Hepatocyte (in vitro differentiated cells): ENCODE data around the gene USP27X. TPM values are rescaled to one million over a fixed set of nuclear protein-coding genes. Genes with fewer than 3 reads are reported as not detected.

Experiments
- DNase-seq: peaks from one replicate; pipeline ENCODE4 v3.0.0-alpha.2; 2016; ENCODE audit warnings: low spot score
- H2AFZ ChIP-seq: fragments of 200-600 bp; sonication (generic); 2 replicates; pipeline ENCODE4 v1.6.0; 2016; ENCODE audit warnings: antibody characterized with exemption, mild to moderate bottlenecking
- H3K27ac ChIP-seq: fragments of 200-600 bp; sonication (generic); 2 replicates; pipeline ENCODE4 v1.5.1; 2016; ENCODE audit warnings: mild to moderate bottlenecking
- H3K27me3 ChIP-seq: fragments of 200-600 bp; sonication (generic); 2 replicates; pipeline ENCODE4 v1.6.1; 2016
- H3K36me3 ChIP-seq: fragments of 200-600 bp; sonication (generic); replicated peaks from 2 replicates; pipeline ENCODE4 v1.5.1; 2016; ENCODE audit warnings: low read depth; ENCODE audit not compliant: insufficient read depth
- H3K4me1 ChIP-seq: fragments of 200-600 bp; sonication (generic); 2 replicates; pipeline ENCODE4 v1.5.1; 2016; ENCODE audit warnings: mild to moderate bottlenecking, moderate library complexity; ENCODE audit not compliant: insufficient read depth
- H3K4me2 ChIP-seq: fragments of 200-600 bp; sonication (generic); 2 replicates; pipeline ENCODE4 v1.6.0; 2016
- H3K4me3 ChIP-seq: fragments of 200-600 bp; sonication (generic); 2 replicates; pipeline ENCODE4 v1.5.1; 2016; ENCODE audit warnings: mild to moderate bottlenecking
- H3K79me2 ChIP-seq: fragments of 200-600 bp; sonication (generic); 2 replicates; pipeline ENCODE4 v1.6.0; 2017; ENCODE audit warnings: mild to moderate bottlenecking
- H3K9me2 ChIP-seq: fragments of 200-600 bp; sonication (generic); replicated peaks from 2 replicates; pipeline ENCODE4 v1.6.0; 2017; ENCODE audit warnings: mild to moderate bottlenecking; ENCODE audit not compliant: insufficient read depth
- H3K9me3 ChIP-seq: fragments of 200-600 bp; sonication (generic); 2 replicates; pipeline ENCODE4 v1.5.1; 2016; ENCODE audit warnings: low read depth, mild to moderate bottlenecking
- H4K20me1 ChIP-seq: fragments of 200-600 bp; sonication (generic); 2 replicates; pipeline ENCODE4 v1.6.0; 2016; ENCODE audit warnings: mild to moderate bottlenecking; ENCODE audit not compliant: insufficient read depth, poor library complexity, severe bottlenecking
- EZH2 ChIP-seq: fragments of 200-600 bp; sonication (generic); IDR thresholded peaks from 2 replicates; pipeline ENCODE4 v1.6.1; 2016; ENCODE audit warnings: antibody characterized with exemption, mild to moderate bottlenecking, borderline replicate concordance
- EZH2phosphoT487 ChIP-seq: fragments of 200-600 bp; sonication (generic); IDR thresholded peaks from one replicate; pipeline ENCODE4 v1.6.1; 2018; ENCODE audit warnings: antibody characterized with exemption, mild to moderate bottlenecking, low read depth, moderate library complexity; ENCODE audit not compliant: unreplicated experiment, severe bottlenecking
- WGBS: methylation state at CpG from one replicate; pipeline ENCODE4 v1.1.6; 2016; ENCODE audit warnings: low lambda C conversion rate; ENCODE audit errors: missing lambda C conversion rate; 5-methylcytosine and 5-hydroxymethylcytosine counted together
- polyA plus RNA-seq: library from polyadenylated mRNA; unstranded; fragments of >200 nt; fragmentation: Nextera tagmentation; extraction: Ambion mirVana; gene quantifications from 2 replicates; pipeline ENCODE4 v1.2.1, GENCODE V29; 2016
- total RNA-seq: library from RNA; depleted of rRNA; stranded (reverse); fragments of >200 nt; gene quantifications from 2 replicates; pipeline ENCODE4 v1.2.3, GENCODE V29; 2014
- TF ChIP-seq, protein P1 (sequence below): fragments of 200-600 bp; sonication (generic); IDR thresholded peaks from 2 replicates; pipeline ENCODE4 v1.5.1; 2016; ENCODE audit warnings: antibody characterized with exemption, mild to moderate bottlenecking; ENCODE audit not compliant: poor library complexity

Gene USP27X
- total and polyA plus RNA-seq, 2 experiments from 2014 or later = 1.3 to 6.1 TPM

- no peak overlapping the region for H3K4me2 ChIP-seq
- TF ChIP-seq EZH2 = no peak
- no peak for TF ChIP-seq EZH2phosphoT487
- TF ChIP-seq, protein P1, sequence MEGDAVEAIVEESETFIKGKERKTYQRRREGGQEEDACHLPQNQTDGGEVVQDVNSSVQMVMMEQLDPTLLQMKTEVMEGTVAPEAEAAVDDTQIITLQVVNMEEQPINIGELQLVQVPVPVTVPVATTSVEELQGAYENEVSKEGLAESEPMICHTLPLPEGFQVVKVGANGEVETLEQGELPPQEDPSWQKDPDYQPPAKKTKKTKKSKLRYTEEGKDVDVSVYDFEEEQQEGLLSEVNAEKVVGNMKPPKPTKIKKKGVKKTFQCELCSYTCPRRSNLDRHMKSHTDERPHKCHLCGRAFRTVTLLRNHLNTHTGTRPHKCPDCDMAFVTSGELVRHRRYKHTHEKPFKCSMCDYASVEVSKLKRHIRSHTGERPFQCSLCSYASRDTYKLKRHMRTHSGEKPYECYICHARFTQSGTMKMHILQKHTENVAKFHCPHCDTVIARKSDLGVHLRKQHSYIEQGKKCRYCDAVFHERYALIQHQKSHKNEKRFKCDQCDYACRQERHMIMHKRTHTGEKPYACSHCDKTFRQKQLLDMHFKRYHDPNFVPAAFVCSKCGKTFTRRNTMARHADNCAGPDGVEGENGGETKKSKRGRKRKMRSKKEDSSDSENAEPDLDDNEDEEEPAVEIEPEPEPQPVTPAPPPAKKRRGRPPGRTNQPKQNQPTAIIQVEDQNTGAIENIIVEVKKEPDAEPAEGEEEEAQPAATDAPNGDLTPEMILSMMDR = no peak
- no peaks in the 10 kb centered on the region for H3K79me2 ChIP-seq
- H3K27me3 ChIP-seq = no peaks in the 10 kb centered on the region
- H3K4me3 ChIP-seq = no peak overlapping the region
- H3K9me3 ChIP-seq = no peaks in the 10 kb centered on the region
- H3K4me1 ChIP-seq = peaks cover 3% of the 10 kb centered on the region
- no peak overlapping the region for H3K27ac ChIP-seq
- WGBS = 43% methylated on average over 2 of the region's 2 CpGs
- no peaks in the 10 kb centered on the region for H4K20me1 ChIP-seq
- no peak for DNase-seq
- no peak overlapping the region for H2AFZ ChIP-seq
- H3K9me2 ChIP-seq = no peaks in the 10 kb centered on the region
- no peaks in the 10 kb centered on the region for H3K36me3 ChIP-seq
These were observed 20.9 kb upstream of the USP27X start for GRCh38 chrX:49858341-49858740.

DNA sequence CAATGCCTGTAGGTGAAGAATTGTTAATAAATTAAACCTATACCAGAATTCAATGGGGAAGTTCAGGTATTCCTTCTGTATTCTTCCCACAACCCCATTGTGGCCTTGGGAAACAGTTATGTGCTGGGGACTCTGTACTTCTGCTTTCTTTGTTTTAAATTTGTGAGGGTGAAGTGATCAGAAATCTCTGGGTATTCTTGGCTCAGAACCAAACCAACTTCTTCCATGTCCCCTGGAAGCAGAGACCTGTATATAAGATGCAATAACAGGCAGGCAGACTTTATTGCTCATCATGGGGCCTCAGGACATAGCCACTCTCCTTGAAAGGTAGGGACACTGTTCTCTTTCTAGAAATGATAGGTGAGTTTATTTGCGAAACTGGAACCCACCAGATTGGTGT, 19.8 kb upstream of the USP27X start:
- H2AFZ ChIP-seq = no peak overlapping the region
- no peaks in the 10 kb centered on the region for H3K9me2 ChIP-seq
- H4K20me1 ChIP-seq = no peaks in the 10 kb centered on the region
- H3K27ac ChIP-seq = no peak overlapping the region
- no peak overlapping the region for H3K4me2 ChIP-seq
- no peak overlapping the region for H3K4me3 ChIP-seq
- no peaks in the 10 kb centered on the region for H3K9me3 ChIP-seq
- H3K4me1 ChIP-seq = peaks cover 3% of the 10 kb centered on the region
- DNase-seq = no peak
- no peaks in the 10 kb centered on the region for H3K79me2 ChIP-seq
- H3K36me3 ChIP-seq = no peaks in the 10 kb centered on the region
- no peaks in the 10 kb centered on the region for H3K27me3 ChIP-seq
- 84% methylated on average over 1 of the region's 1 CpG for WGBS
- TF ChIP-seq, protein P1 = no peak
- TF ChIP-seq EZH2phosphoT487 = no peak
- no peak for TF ChIP-seq EZH2

DNA sequence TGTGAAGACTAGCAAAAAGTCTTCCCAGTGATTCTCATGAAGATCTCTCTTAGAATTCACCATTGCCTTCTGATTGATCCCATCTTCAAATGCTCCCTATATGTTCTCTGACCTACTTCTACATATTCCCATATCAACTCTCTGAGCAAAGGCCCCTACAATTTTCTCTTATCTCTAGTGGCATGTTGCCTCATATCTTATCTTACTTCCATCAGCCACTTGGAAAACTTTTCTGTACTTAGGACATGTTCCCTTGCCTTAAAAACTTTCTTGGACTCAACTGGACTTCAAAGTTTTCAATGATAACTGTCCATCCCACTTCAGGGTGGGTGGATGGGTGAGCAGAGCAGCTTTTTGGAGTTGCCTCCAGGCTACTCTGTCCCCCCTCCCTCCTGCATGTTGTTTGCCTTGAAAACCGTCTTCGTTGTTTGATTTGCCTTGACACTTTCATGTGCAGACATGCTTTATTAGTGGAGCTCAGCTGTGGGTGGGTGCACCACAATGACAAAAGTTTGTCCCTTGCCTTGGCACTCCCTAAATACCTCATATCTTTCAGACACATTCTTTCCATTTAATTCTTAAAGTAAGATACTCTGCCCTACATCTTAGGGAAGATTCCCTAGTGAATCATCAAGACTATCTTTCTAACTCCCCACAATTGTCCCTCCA, 18.3 kb upstream of the USP27X start:
- TF ChIP-seq EZH2 = no peak
- TF ChIP-seq, protein P1 = no peak

More for the DNA sequence above, 18.3 kb upstream of the USP27X start:
- Histone ChIP-seq H3K27me3 (no peaks in the 10 kb centered on the region), H3K27ac (no peak overlapping the region), H3K4me1 (peaks cover 3% of the 10 kb centered on the region), H4K20me1 (no peaks in the 10 kb centered on the region), H3K4me2 (no peak overlapping the region), H3K9me3 (no peaks in the 10 kb centered on the region), H3K36me3 (no peaks in the 10 kb centered on the region), H3K4me3 (no peak overlapping the region), H3K79me2 (no peaks in the 10 kb centered on the region), H3K9me2 (no peaks in the 10 kb centered on the region), H2AFZ (no peak overlapping the region)
- no peak for DNase-seq
- 46% methylated on average over 2 of the region's 2 CpGs for WGBS
